ENCODE measurements around the gene KIF27.
"Not testable (repeated sequence)": the region's sequence is repeated elsewhere in the genome, so short reads cannot be mapped to it uniquely, and the experiment has no call there.

KIF27 gene

GRCh38 chr9:83932851-83933250, 11.6 kb upstream of the KIF27 start:
- DNase-seq = no peak

DNA sequence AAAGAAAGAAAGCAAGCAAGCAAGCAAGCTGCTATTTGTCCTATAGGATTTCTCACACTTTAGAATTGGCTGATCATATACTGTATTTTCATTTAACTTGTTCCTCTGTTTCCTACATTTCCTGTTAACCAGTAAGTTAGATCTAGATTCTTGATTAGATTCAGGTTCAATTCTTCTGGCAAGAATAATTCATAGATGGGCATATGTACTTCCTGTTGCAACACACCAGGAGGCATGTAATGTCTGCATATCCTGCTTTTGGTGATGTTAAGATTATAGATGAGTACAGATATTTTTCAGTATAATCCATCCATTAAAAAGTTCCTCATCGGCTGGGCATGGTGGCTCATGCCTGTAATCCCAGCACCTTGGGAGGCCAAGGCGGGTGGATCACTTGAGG, 10.8 kb upstream of the KIF27 start:
- DNase-seq = no peak

GRCh38 chr9:83930881-83931280, 9.6 kb upstream of the KIF27 start:
- DNase-seq = no peak

- no peak for DNase-seq
Observed at GRCh38 chr9:83927591-83927990, 6.4 kb upstream of the KIF27 start.

DNA sequence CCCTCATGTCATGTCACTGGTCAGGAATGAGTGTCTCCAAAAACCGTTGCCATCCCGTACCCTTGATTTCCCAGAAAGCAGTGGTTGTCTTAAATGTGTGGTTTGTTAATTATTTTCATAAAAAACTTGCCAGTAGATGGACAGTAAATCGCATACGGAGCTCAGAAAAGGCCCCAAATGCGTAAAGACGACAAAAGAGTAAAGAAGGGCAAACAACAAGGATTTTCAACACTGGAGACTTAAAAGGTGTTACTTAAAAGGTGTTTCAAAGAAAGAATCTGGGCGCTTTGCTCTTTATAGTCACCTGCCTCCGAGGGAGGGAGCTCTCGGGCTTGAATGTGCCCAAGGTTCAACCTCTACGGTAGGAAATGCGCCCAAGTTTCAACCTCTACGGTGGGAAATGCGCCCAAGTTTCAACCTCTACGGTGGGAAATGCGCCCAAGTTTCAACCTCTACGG, 734 bp downstream of the KIF27 start:
- DNase-seq = peak in 1 of 2 experiments; percentile 14

GRCh38 chr9:83919111-83919510, 2.1 kb downstream of the KIF27 start:
- DNase-seq = no peak

DNA sequence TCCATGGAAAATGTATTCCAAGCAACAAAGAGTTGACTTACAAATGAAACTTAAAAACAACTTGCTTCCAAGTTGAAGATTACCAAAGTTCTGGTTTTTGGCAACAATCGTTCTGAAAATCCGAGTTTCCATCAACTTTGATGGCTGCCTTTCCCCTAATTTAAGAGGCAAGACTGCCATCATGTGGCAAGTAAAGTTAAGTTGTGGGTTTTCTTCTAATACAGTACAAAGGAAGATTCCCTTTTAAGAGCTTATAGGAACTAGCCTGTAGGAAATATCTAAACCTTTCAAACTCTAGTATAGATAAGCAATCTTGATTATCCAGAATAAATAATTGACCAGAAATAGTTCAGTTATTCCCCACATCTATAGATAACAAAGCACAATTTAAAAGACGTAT, 9.0 kb downstream of the KIF27 start:
- not testable (repeated sequence) for DNase-seq

- no peak for DNase-seq
Observed at GRCh38 chr9:83906144-83906543, 15.1 kb downstream of the KIF27 start.

- not testable (repeated sequence) for DNase-seq
Observed at GRCh38 chr9:83900615-83901014, 20.6 kb downstream of the KIF27 start.

- not testable (repeated sequence) for DNase-seq
Observed at GRCh38 chr9:83894301-83894700, 26.9 kb downstream of the KIF27 start.

DNA sequence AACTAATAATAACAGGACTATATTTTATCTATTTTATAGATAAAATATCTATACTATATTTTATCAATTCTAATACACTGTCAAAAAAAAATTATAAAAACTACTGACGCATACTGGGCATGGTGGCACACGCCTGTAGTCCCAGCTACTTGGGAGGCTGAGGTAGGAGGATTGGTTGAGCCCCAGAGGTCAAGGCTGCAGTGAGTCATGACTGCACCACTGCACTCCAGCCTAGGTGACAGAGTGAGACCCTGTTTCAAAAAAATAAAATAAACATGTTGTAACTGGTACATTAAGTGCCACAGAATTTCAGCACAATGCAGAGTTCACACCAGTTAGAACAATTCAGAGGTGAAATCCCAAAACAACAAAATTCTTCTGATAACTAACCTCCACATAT, 34.7 kb downstream of the KIF27 start:
- not testable (repeated sequence) for DNase-seq

- not testable (repeated sequence) for DNase-seq
Observed at GRCh38 chr9:83885559-83886240, 35.5 kb downstream of the KIF27 start.

DNA sequence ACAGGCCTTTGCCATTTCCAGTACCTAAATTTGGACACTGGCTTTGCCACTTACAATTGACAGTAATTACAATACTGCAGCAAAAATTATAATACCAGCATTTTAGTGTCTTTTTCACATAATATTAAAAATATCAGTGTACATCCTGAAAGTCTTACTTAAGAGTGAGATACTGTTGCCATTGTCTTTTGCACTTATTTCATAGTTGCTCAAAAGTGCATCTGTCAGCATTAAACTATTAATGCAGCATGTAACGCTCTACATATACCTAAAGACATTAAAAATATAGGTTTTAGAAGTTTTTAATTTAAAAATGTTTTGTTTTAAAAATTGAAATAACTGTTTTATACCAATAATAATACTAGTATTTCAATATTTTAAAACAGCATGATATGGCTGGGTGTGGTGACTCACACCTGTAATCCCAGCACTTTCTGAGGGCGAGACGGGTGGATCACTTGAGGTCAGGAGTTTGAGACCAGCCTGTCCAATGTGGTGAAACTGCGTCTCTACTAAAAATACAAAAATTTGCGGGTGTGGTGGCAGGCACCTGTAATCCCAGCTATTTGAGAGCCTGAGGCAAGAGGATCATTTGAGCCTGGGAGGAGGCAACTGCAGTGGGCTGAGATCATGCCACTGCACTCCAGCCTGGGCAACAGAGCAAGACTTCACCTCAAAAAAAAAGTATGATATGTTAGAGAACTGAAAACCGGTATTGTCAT, 39.4 kb downstream of the KIF27 start:
- DNase-seq = not testable (repeated sequence)

GRCh38 chr9:83875559-83875958, 45.7 kb downstream of the KIF27 start:
- not testable (repeated sequence) for DNase-seq

DNA sequence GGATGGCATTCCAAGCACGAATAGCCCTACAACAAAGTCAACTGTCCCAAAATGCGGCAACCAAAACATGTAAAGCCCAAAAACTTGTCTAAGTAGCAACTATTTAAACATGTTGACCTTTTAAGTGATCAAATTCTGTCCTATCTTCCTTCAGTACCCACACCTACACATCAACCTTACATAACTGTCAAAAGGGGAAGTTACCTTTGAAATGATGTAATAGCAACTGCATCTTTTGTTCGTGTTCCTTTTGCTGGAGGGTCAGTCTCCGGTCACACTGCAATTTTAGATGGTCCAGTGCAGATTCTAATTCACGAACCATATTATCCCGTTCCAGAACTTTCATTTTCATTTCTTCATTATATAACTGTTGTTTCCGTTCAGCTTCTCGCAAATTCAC, 71.3 kb downstream of the KIF27 start:
- not testable (repeated sequence) for DNase-seq

- not testable (repeated sequence) for DNase-seq
Observed at GRCh38 chr9:83837070-83837643, 84.1 kb downstream of the KIF27 start.

DNA sequence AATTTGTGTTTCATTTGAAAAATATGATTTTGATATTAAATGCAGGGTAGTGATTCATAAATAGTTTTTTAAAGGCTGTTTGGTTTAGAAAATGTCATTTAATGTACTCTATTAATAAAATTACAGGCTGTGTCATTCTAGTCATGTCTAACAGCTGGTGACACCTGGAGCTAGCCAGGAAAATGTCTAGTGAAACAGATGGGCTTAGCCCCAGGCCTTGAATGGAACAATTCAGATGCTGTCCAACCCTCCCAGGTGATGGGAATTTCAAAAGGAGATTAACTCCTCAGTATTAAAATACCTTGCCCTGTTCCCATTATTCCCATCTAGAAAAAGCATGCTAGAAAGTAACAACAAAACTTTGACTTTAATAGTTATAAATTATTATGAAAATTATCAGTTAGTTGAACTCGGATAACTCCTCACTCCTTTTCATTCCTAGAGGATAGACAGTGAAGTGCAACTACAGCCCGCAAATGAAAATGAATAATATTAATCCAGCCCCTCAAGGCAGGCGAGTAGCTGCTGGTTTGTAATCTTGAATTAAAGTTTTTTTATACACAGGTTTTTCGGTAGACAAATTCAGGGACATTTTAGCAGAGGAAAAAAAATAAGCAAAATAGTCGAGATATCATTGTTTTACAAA, 90.7 kb downstream of the KIF27 start:
- DNase-seq = not testable (repeated sequence)

DNA sequence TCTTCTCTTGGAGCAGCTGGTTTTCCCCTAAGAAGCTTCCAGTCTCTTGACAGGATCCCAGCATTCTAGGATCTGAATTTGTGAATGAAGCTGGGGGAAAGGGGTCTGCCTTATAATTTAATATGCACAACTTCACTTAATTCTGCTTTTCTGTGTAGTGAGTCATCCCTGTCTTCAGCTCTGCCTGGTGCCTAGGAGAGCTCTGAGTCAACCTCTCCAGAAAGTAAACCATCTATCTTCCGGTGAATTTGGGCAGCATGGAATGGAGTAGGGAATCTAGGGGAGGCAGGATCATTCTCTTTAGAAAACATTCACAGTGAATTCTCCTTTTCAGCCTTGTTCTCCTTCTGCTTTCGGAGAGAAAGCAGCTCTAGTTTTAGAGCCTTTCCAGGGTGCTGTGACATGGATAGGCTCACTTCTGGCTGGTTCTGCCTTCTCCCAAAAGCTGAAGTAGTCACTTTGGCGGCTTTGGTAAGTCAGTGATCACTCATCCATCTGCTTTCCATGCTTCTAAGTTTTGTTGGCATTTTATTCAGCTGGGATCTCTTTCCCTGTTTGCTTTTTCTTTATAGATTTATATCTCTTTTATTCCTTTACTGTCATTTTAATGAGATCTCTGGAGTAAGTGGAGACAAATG, 96.1 kb downstream of the KIF27 start:
- not testable (repeated sequence) for DNase-seq

GRCh38 chr9:83817356-83818278, 103.6 kb downstream of the KIF27 start, which contains the start of gene GKAP1:
GKAP1 (minus strand) TSS chr9:83817769; CDS start chr9:83806517, 11,252 bp downstream.
- DNase-seq = peak; percentile 10 to 35

DNA sequence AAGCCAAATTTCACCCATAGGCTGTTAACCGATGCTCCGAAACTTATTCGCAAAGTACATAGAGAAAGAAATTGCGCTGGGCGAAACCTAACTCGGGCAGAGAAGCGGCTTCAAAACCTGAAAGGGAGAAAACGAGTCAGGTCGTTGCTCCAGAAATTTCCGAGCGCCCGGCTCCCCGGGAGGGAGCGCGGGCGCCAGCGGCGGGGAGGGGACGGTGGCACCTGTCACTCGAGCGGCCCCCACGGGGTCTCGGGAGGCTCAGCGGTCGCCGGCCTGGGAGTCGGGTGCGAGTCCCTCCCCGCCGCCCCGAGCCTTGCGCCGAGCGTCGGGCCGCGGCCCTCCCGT, 104.2 kb downstream of the KIF27 start:
- not testable (repeated sequence) for DNase-seq

- DNase-seq = not testable (repeated sequence)
Observed at GRCh38 chr9:83815120-83815519, 106.1 kb downstream of the KIF27 start.

- not testable (repeated sequence) for DNase-seq
Observed at GRCh38 chr9:83809213-83809612, 112.0 kb downstream of the KIF27 start.

Measured in NCI-H187 (cell line).